GM11168 (cell line): ENCODE measurements around the gene TMEM132D.

Experiments used
- in situ Hi-C: fragments of 300-500 bp; cut with MboI; formaldehyde crosslinking; loops from one replicate; pipeline ENCODE4 v1.12.0; 2022; ENCODE audit warnings: low sequenced_read_pairs; ENCODE audit not compliant: unreplicated experiment

Gene TMEM132D

GRCh38 chr12:129089576-129089975 is 814.2 kb downstream of the TMEM132D start:
- in situ Hi-C loops = no loop called here

- in situ Hi-C loops = no loop called here
Observed at GRCh38 chr12:129084875-129085826, 818.7 kb downstream of the TMEM132D start.

- in situ Hi-C loops = no loop called here
Observed at GRCh38 chr12:129083121-129083840, 820.5 kb downstream of the TMEM132D start.

GRCh38 chr12:129082441-129082840 is 821.4 kb downstream of the TMEM132D start:
- in situ Hi-C loops = no loop called here

- in situ Hi-C loops = no loop called here
Observed at GRCh38 chr12:129081755-129082250, 822.0 kb downstream of the TMEM132D start.

- in situ Hi-C loops = no loop called here
Observed at GRCh38 chr12:129080821-129081220, 823.0 kb downstream of the TMEM132D start.

GRCh38 chr12:129080391-129080790 is 823.4 kb downstream of the TMEM132D start:
- in situ Hi-C loops = no loop called here

- in situ Hi-C loops = no loop called here
Observed at GRCh38 chr12:129079719-129080118, 824.1 kb downstream of the TMEM132D start.

GRCh38 chr12:129076441-129077320 is 827.1 kb downstream of the TMEM132D start:
- in situ Hi-C loops = no loop called here

- in situ Hi-C loops = no loop called here
Observed at GRCh38 chr12:129075460-129076208, 828.2 kb downstream of the TMEM132D start.

- in situ Hi-C loops = no loop called here
Observed at GRCh38 chr12:129074379-129074778, 829.4 kb downstream of the TMEM132D start.

- in situ Hi-C loops = no loop called here
Observed at GRCh38 chr12:129073157-129073915, 830.5 kb downstream of the TMEM132D start.

GRCh38 chr12:129071362-129071761 is 832.5 kb downstream of the TMEM132D start:
- in situ Hi-C loops = no loop called here

- in situ Hi-C loops = no loop called here
Observed at GRCh38 chr12:129069886-129070285, 833.9 kb downstream of the TMEM132D start.

- in situ Hi-C loops = no loop called here
Observed at GRCh38 chr12:129068684-129069083, 835.1 kb downstream of the TMEM132D start.

GRCh38 chr12:129067491-129067890 is 836.3 kb downstream of the TMEM132D start:
- in situ Hi-C loops = no loop called here

GRCh38 chr12:129064209-129064855 is 839.5 kb downstream of the TMEM132D start:
- in situ Hi-C loops = no loop called here

GRCh38 chr12:129063600-129063999 is 840.2 kb downstream of the TMEM132D start:
- in situ Hi-C loops = no loop called here
